Activated CD4-positive, CD25-positive, alpha-beta regulatory T cell treated with anti-CD3 and anti-CD28 coated beads, Interleukin-2, amount 50 U/mL, for 24 hours (primary cell): ENCODE data around the gene AQR.
"Not testable (repeated sequence)": the region's sequence is repeated elsewhere in the genome, so short reads cannot be mapped to it uniquely, and the experiment has no call there.

Experiments used
- ATAC-seq, 2 donors: fragments of 150-1000 bp; cut with Tn5 transposase; one replicate each; pipeline ENCODE4 v1.10.0; 2021; ENCODE audit warnings: mild to moderate bottlenecking in 1 of 2, moderate library complexity in 1 of 2

The AQR gene

GRCh38 chr15:34869110-34869509 is 100.4 kb downstream of the AQR start:
- ATAC-seq = no peak

- ATAC-seq = no peak
These were observed 104.0 kb downstream of the AQR start for GRCh38 chr15:34865531-34865930.

GRCh38 chr15:34861214-34861613 is 108.3 kb downstream of the AQR start:
- ATAC-seq = no peak

- ATAC-seq = no peak
These were observed 113.6 kb downstream of the AQR start for GRCh38 chr15:34855893-34856292.

- ATAC-seq = no peak
These were observed 114.1 kb downstream of the AQR start for GRCh38 chr15:34855413-34855812.

- no peak for ATAC-seq
These were observed 115.3 kb downstream of the AQR start for GRCh38 chr15:34854232-34854631.

- ATAC-seq = no peak
These were observed 116.4 kb downstream of the AQR start for GRCh38 chr15:34853001-34853758.

- no peak for ATAC-seq
These were observed 117.8 kb downstream of the AQR start for GRCh38 chr15:34851751-34852150.

- ATAC-seq = no peak
These were observed 118.5 kb downstream of the AQR start for GRCh38 chr15:34851007-34851406.

GRCh38 chr15:34850121-34850520 is 119.4 kb downstream of the AQR start:
- ATAC-seq = no peak

GRCh38 chr15:34849364-34849959 is 120.1 kb downstream of the AQR start:
- ATAC-seq = no peak

GRCh38 chr15:34847598-34847997 is 121.9 kb downstream of the AQR start:
- ATAC-seq = no peak

- ATAC-seq = no peak
These were observed 128.2 kb downstream of the AQR start for GRCh38 chr15:34841262-34841725.

GRCh38 chr15:34838282-34838681 is 131.3 kb downstream of the AQR start:
- no peak for ATAC-seq

- no peak for ATAC-seq
These were observed 132.1 kb downstream of the AQR start for GRCh38 chr15:34837246-34838016.

- no peak for ATAC-seq
These were observed 141.2 kb downstream of the AQR start for GRCh38 chr15:34828145-34828911.

- ATAC-seq = no peak
These were observed 147.7 kb downstream of the AQR start for GRCh38 chr15:34821831-34822230.

GRCh38 chr15:34820110-34820509 is 149.4 kb downstream of the AQR start:
- no peak for ATAC-seq

- no peak for ATAC-seq
These were observed 151.0 kb downstream of the AQR start for GRCh38 chr15:34818526-34818925.

- no peak for ATAC-seq
These were observed 153.7 kb downstream of the AQR start for GRCh38 chr15:34815836-34816235.

GRCh38 chr15:34813446-34814190 is 155.9 kb downstream of the AQR start:
- no peak for ATAC-seq

GRCh38 chr15:34812868-34813365 is 156.6 kb downstream of the AQR start:
- ATAC-seq = not testable (repeated sequence)
